GM12865 (cell line): Measurements from ENCODE around the gene CHN1.

ENCODE experiments used
- DNase-seq: peaks from one replicate; pipeline ENCODE4 v3.0.0; 2010; ENCODE audit warnings: low read depth
- H3K4me3 ChIP-seq: 2 replicates; pipeline ENCODE4 v1.5.1; 2011; ENCODE audit warnings: mild to moderate bottlenecking, low read depth, low read length, control low read depth
- TF ChIP-seq, protein P1 (sequence below): IDR thresholded peaks from 2 replicates; pipeline ENCODE4 v1.5.1; 2011; ENCODE audit warnings: low read length, control low read depth, low read depth, inconsistent platforms; ENCODE audit not compliant: insufficient read depth; ENCODE audit errors: missing control alignments

CHN1 gene

GRCh38 chr2:174902506-174903263, 102.5 kb downstream of the CHN1 start:
- H3K4me3 ChIP-seq = no peak overlapping the region
- no peak for DNase-seq
- TF ChIP-seq, protein P1, sequence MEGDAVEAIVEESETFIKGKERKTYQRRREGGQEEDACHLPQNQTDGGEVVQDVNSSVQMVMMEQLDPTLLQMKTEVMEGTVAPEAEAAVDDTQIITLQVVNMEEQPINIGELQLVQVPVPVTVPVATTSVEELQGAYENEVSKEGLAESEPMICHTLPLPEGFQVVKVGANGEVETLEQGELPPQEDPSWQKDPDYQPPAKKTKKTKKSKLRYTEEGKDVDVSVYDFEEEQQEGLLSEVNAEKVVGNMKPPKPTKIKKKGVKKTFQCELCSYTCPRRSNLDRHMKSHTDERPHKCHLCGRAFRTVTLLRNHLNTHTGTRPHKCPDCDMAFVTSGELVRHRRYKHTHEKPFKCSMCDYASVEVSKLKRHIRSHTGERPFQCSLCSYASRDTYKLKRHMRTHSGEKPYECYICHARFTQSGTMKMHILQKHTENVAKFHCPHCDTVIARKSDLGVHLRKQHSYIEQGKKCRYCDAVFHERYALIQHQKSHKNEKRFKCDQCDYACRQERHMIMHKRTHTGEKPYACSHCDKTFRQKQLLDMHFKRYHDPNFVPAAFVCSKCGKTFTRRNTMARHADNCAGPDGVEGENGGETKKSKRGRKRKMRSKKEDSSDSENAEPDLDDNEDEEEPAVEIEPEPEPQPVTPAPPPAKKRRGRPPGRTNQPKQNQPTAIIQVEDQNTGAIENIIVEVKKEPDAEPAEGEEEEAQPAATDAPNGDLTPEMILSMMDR = no peak

GRCh38 chr2:174901075-174901474, 104.1 kb downstream of the CHN1 start:
- peak; percentile 17 for DNase-seq
- TF ChIP-seq, protein P1 = no peak
- H3K4me3 ChIP-seq = no peak overlapping the region

GRCh38 chr2:174897286-174897685, 107.9 kb downstream of the CHN1 start:
- no peak overlapping the region for H3K4me3 ChIP-seq
- TF ChIP-seq, protein P1 = no peak
- no peak for DNase-seq

DNA sequence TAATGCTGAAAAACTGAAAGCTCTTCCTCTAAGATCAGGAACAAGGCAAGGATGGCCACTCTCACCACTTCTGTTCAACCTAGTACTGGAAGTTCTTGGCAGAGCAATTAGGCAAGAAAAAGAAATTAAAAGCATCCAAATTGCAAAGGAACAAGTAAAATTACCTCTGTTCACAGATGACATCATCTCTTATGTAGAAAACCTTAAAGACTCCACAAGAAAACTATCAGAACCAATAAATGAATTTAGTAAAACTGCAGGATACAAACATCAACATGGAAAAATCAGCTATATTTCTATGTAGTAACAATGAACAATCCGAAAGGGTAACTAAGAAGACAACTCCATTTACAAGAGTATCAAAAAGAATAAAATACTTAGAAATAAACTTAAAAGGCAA, 112.2 kb downstream of the CHN1 start:
- no peak overlapping the region for H3K4me3 ChIP-seq
- no peak for DNase-seq
- TF ChIP-seq, protein P1 = no peak

DNA sequence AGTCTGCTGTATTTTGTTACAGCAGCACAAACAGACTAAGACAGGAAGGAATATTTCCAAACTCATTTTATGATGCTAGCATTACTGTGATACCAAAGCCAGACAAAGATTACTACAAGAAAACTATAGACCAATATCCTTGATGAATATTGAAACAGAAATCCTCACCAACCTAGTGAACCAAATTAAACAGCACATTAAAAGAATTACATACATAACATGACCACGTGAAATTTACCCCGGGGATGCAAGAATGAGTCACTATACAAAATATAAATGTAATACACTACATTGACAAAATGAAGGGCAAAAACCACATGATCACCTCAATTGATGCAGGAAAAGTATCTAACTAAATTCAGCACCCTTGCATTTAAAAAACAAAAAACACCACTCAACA, 112.6 kb downstream of the CHN1 start:
- TF ChIP-seq, protein P1 = no peak
- DNase-seq = no peak
- H3K4me3 ChIP-seq = no peak overlapping the region

DNA sequence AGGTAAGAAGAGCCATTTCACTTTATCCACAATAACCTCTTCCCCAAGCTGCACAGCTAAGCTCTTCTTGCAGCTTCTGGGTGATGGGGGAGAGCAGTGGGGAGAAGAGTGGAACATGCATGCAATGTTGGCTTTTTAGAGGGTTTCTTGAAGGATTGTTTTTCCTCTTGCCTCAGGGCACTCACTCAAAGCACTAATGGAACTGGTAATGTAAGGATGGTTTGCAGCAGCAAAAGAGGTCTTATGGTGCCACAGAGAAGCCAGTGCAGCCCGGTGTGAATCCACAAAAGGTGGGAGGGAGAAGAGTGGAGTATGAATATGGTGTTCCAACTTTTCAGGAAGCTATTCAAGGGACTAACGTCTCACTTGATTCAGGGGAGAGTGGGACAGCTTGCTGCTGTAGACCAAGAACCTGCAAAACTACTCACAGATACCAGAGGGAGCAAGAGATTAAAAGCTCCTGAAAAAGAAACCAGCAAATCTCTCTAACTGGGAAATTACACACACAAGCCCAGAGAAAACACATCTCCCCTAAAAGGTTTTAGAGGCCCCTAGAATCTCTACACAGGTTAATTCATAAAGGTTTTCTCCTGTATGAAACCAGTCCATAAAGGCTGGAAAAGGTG, 116.4 kb downstream of the CHN1 start:
- H3K4me3 ChIP-seq = no peak overlapping the region
- TF ChIP-seq, protein P1 = no peak
- no peak for DNase-seq

DNA sequence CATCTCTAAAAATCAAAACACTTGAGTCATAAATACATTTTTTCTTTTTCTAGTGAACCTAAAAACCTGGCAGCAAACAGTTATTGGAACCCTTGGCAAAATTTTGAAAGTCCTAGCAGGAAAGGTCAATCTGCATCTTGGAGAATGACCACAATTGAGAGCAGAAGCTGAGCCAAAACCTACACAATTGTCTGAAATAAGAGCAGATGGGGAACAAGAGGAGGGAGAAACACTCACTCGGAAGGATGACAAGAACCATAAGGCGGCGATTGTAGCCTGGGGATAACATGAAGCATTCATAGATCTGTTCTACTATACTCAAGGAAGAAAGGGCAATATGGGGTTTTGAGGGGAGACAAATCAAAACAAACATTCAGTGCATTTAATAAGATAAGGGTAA, 117.0 kb downstream of the CHN1 start:
- DNase-seq = no peak
- TF ChIP-seq, protein P1 = no peak

More for the DNA sequence above, 117.0 kb downstream of the CHN1 start:
- H3K4me3 ChIP-seq = no peak overlapping the region
